ENCODE data around the gene ADAMTSL1.

Gene ADAMTSL1

GRCh38 chr9:18877984-18878383 is 404.0 kb downstream of the ADAMTSL1 start:
- DNase-seq: no peak

GRCh38 chr9:18881758-18882157 is 407.8 kb downstream of the ADAMTSL1 start:
- no peak for DNase-seq

GRCh38 chr9:18887546-18887945 is 413.6 kb downstream of the ADAMTSL1 start:
- DNase-seq: no peak

GRCh38 chr9:18888290-18888689 is 414.3 kb downstream of the ADAMTSL1 start:
- DNase-seq: no peak

GRCh38 chr9:18889550-18889949 is 415.6 kb downstream of the ADAMTSL1 start:
- DNase-seq: no peak

- DNase-seq: no peak
Measured at GRCh38 chr9:18890372-18890771, 416.4 kb downstream of the ADAMTSL1 start.

GRCh38 chr9:18891946-18892670 is 418.2 kb downstream of the ADAMTSL1 start:
- no peak for DNase-seq

GRCh38 chr9:18893046-18893445 is 419.1 kb downstream of the ADAMTSL1 start:
- DNase-seq: no peak

- no peak for DNase-seq
Measured at GRCh38 chr9:18893491-18893890, 419.5 kb downstream of the ADAMTSL1 start.

- no peak for DNase-seq
Measured at GRCh38 chr9:18896004-18896403, 422.1 kb downstream of the ADAMTSL1 start.

- peak; percentile 24 for DNase-seq
Measured at GRCh38 chr9:18896531-18897179, 422.7 kb downstream of the ADAMTSL1 start.

- DNase-seq: no peak
Measured at GRCh38 chr9:18903450-18903849, 429.5 kb downstream of the ADAMTSL1 start.

- DNase-seq: no peak
Measured at GRCh38 chr9:18905028-18905882, 431.3 kb downstream of the ADAMTSL1 start.

- DNase-seq: no peak
Measured at GRCh38 chr9:18905883-18906629, 432.1 kb downstream of the ADAMTSL1 start.

GRCh38 chr9:18906656-18907395 is 432.9 kb downstream of the ADAMTSL1 start:
- DNase-seq: no peak

GRCh38 chr9:18907927-18908625 is 434.1 kb downstream of the ADAMTSL1 start:
- DNase-seq: no peak

GRCh38 chr9:18909140-18910018 is 435.4 kb downstream of the ADAMTSL1 start:
- no peak for DNase-seq

GRCh38 chr9:18910435-18910834 is 436.5 kb downstream of the ADAMTSL1 start:
- no peak for DNase-seq

GRCh38 chr9:18910916-18911315 is 437.0 kb downstream of the ADAMTSL1 start:
- DNase-seq: no peak

- DNase-seq: no peak
Measured at GRCh38 chr9:18911714-18912342, 437.9 kb downstream of the ADAMTSL1 start.
